ENCODE measurements around the gene FBLN2. TPM values are rescaled to one million over a fixed set of nuclear protein-coding genes. Genes with fewer than 3 reads are reported as not detected.

Gene FBLN2
- total RNA-seq, 3 donors from 2014 or later (not counting 1 experiment from before 2014, with no cell fraction given), result 0.61 to 2.7 (median 1.6) TPM

- Histone ChIP-seq H3K36me3 (ENCODE audit: control insufficient read depth, insufficient read depth, low read length) (no peaks in the 10 kb centered on the region), H3K9me3 (ENCODE audit: control insufficient read depth, insufficient read depth, low read length) (no peaks in the 10 kb centered on the region), H3K4me3 (ENCODE audit: low read length) (no peak overlapping the region), H3K27me3 (ENCODE audit: control insufficient read depth, insufficient read depth, low read length) (no peaks in the 10 kb centered on the region), H3K4me1 (ENCODE audit: control insufficient read depth, insufficient read depth, low read length) (no peaks in the 10 kb centered on the region), H3K27ac (ENCODE audit: low read length) (no peak overlapping the region)
- intact Hi-C loops (cut with micrococcal nuclease), result no loop called here
- no peak for DNase-seq
- TF ChIP-seq CTCF (IDR thresholded peaks at IDR 0.05), result no peak
- no peak for ATAC-seq
- WGBS (ENCODE audit: insufficient coverage), result 89% methylated on average over 10 of the region's 10 CpGs
- H3K27me3 Mint-ChIP-seq (ENCODE audit: low read depth in 2 of 2), result peaks cover 0 to 12% of the 10 kb centered on the region in 2 donors
- no peak overlapping the region for H3K27ac Mint-ChIP-seq
- no peaks in the 10 kb centered on the region for H3K9me3 Mint-ChIP-seq
- no peaks in the 10 kb centered on the region for H3K36me3 Mint-ChIP-seq
- no peak overlapping the region for H3K4me3 Mint-ChIP-seq
- H3K4me1 Mint-ChIP-seq, result no peaks in the 10 kb centered on the region
Observed at GRCh38 chr3:13594991-13595421, 46.1 kb downstream of the FBLN2 start.

- no peaks in the 10 kb centered on the region for H3K4me1 Mint-ChIP-seq
- Histone ChIP-seq H3K4me3 (ENCODE audit: low read length) (no peak overlapping the region), H3K4me1 (ENCODE audit: control insufficient read depth, insufficient read depth, low read length) (no peaks in the 10 kb centered on the region), H3K36me3 (ENCODE audit: control insufficient read depth, insufficient read depth, low read length) (no peaks in the 10 kb centered on the region), H3K27ac (ENCODE audit: low read length) (no peak overlapping the region), H3K27me3 (ENCODE audit: control insufficient read depth, insufficient read depth, low read length) (no peaks in the 10 kb centered on the region), H3K9me3 (ENCODE audit: control insufficient read depth, insufficient read depth, low read length) (no peaks in the 10 kb centered on the region)
- no peak for TF ChIP-seq CTCF (IDR thresholded peaks at IDR 0.05)
- 88% methylated on average over 5 of the region's 5 CpGs for WGBS (ENCODE audit: insufficient coverage)
- H3K36me3 Mint-ChIP-seq, result no peaks in the 10 kb centered on the region
- DNase-seq (no peak), ATAC-seq (no peak)
- H3K9me3 Mint-ChIP-seq, result no peaks in the 10 kb centered on the region
- H3K4me3 Mint-ChIP-seq, result no peak overlapping the region
- intact Hi-C loops (cut with micrococcal nuclease), result no loop called here
- no peak overlapping the region for H3K27ac Mint-ChIP-seq
- H3K27me3 Mint-ChIP-seq (ENCODE audit: low read depth in 2 of 2), result peaks cover 0 to 12% of the 10 kb centered on the region in 2 donors
Observed at GRCh38 chr3:13595485-13595884, 46.6 kb downstream of the FBLN2 start.

- Mint-ChIP-seq H3K27me3 (ENCODE audit: low read depth in 2 of 2) (peaks cover 0 to 12% of the 10 kb centered on the region in 2 donors), H3K4me3 (no peak overlapping the region), H3K27ac (no peak overlapping the region), H3K9me3 (no peaks in the 10 kb centered on the region), H3K4me1 (no peaks in the 10 kb centered on the region), H3K36me3 (no peaks in the 10 kb centered on the region)
- ATAC-seq, result no peak
- no peaks in the 10 kb centered on the region for H3K36me3 ChIP-seq (ENCODE audit: control insufficient read depth, insufficient read depth, low read length)
- TF ChIP-seq CTCF (IDR thresholded peaks at IDR 0.05), result no peak
- 88% methylated on average over 3 of the region's 3 CpGs for WGBS (ENCODE audit: insufficient coverage)
- intact Hi-C loops (cut with micrococcal nuclease), result no loop called here
- no peak overlapping the region for H3K4me3 ChIP-seq (ENCODE audit: low read length)
- no peaks in the 10 kb centered on the region for H3K4me1 ChIP-seq (ENCODE audit: control insufficient read depth, insufficient read depth, low read length)
- no peaks in the 10 kb centered on the region for H3K27me3 ChIP-seq (ENCODE audit: control insufficient read depth, insufficient read depth, low read length)
- no peak overlapping the region for H3K27ac ChIP-seq (ENCODE audit: low read length)
- H3K9me3 ChIP-seq (ENCODE audit: control insufficient read depth, insufficient read depth, low read length), result no peaks in the 10 kb centered on the region
- DNase-seq, result no peak
Observed at GRCh38 chr3:13596426-13597205, 47.7 kb downstream of the FBLN2 start.

GRCh38 chr3:13597661-13598060 lies 48.7 kb downstream of the FBLN2 start:
- Mint-ChIP-seq H3K4me3 (no peak overlapping the region), H3K27ac (no peak overlapping the region), H3K27me3 (ENCODE audit: low read depth in 2 of 2) (peaks cover 0 to 12% of the 10 kb centered on the region in 2 donors), H3K36me3 (no peaks in the 10 kb centered on the region), H3K4me1 (no peaks in the 10 kb centered on the region), H3K9me3 (no peaks in the 10 kb centered on the region)
- no peak for TF ChIP-seq CTCF (IDR thresholded peaks at IDR 0.05)
- H3K9me3 ChIP-seq (ENCODE audit: control insufficient read depth, insufficient read depth, low read length), result no peaks in the 10 kb centered on the region
- no peaks in the 10 kb centered on the region for H3K27me3 ChIP-seq (ENCODE audit: control insufficient read depth, insufficient read depth, low read length)
- H3K27ac ChIP-seq (ENCODE audit: low read length), result no peak overlapping the region
- ATAC-seq (no peak), DNase-seq (no peak)
- H3K4me3 ChIP-seq (ENCODE audit: low read length), result no peak overlapping the region
- H3K36me3 ChIP-seq (ENCODE audit: control insufficient read depth, insufficient read depth, low read length), result no peaks in the 10 kb centered on the region
- no peaks in the 10 kb centered on the region for H3K4me1 ChIP-seq (ENCODE audit: control insufficient read depth, insufficient read depth, low read length)
- WGBS (ENCODE audit: insufficient coverage), result 69% methylated on average over 8 of the region's 8 CpGs
- intact Hi-C loops (cut with micrococcal nuclease), result no loop called here
